ENCODE measurements around the gene PKHD1. TPM values are rescaled to one million over a fixed set of nuclear protein-coding genes. Genes with fewer than 3 reads are reported as not detected.

The PKHD1 gene
- total RNA-seq, 1 experiment from 2014 or later = 0.09 TPM

- DNase-seq = no peak
- no peaks in the 10 kb centered on the region for H3K9me3 ChIP-seq (ENCODE audit: control insufficient read depth, low read depth, low read length)
- no peak overlapping the region for H3K23ac ChIP-seq (ENCODE audit: insufficient read length, low read depth, low read length)
- H3K79me2 ChIP-seq (ENCODE audit: insufficient read depth, low read length) = no peaks in the 10 kb centered on the region
- no peaks in the 10 kb centered on the region for H3K4me1 Mint-ChIP-seq
- no peak overlapping the region for H3K56ac ChIP-seq (ENCODE audit: insufficient read length, low read depth, low read length)
- no peak overlapping the region for H3K18ac ChIP-seq (ENCODE audit: insufficient read length, low read depth, low read length)
- H3K23me2 ChIP-seq (ENCODE audit: insufficient read length, low read depth, low read length, poor library complexity, severe bottlenecking) = no peaks in the 10 kb centered on the region
- H2AFZ ChIP-seq (ENCODE audit: low read length) = no peak overlapping the region
- no CpG with 5 or more reads among the region's 4 CpGs for WGBS (ENCODE audit: extremely low coverage, insufficient read length, low lambda C conversion rate)
- H3K27me3 ChIP-seq (ENCODE audit: insufficient read depth, low read length) = no peaks in the 10 kb centered on the region
- H4K5ac ChIP-seq (ENCODE audit: insufficient read length, low read depth, low read length) = no peak overlapping the region
- H3K27ac Mint-ChIP-seq = no peak overlapping the region
- no peak overlapping the region for H4K91ac ChIP-seq (ENCODE audit: insufficient read length, low read depth, low read length)
- H2BK15ac ChIP-seq (ENCODE audit: low read depth, low read length) = no peak overlapping the region
- no peak overlapping the region for H3K9ac ChIP-seq (ENCODE audit: extremely low read depth, insufficient read length, low read length)
- peaks cover 0 to 1% of the 10 kb centered on the region in 2 experiments; a peak in 1 of 5 replicates for H3K9me3 Mint-ChIP-seq
- no peak overlapping the region for H2BK5ac ChIP-seq (ENCODE audit: insufficient read length, low read length)
- H2BK120ac ChIP-seq (ENCODE audit: low read depth, low read length, poor library complexity, severe bottlenecking) = no peak overlapping the region
- no peaks in the 10 kb centered on the region for H3K4me1 ChIP-seq (ENCODE audit: insufficient read depth, low read length)
- TF ChIP-seq CTCF (conservative IDR thresholded peaks at IDR 0.05) = no peak
- no peak overlapping the region for H4K8ac ChIP-seq (replicated peaks; ENCODE audit: insufficient read length, low read depth, low read length)
- H3K79me1 ChIP-seq (ENCODE audit: insufficient read depth, low read depth, low read length, poor library complexity, severe bottlenecking) = no peaks in the 10 kb centered on the region
- no peak overlapping the region for H2BK20ac ChIP-seq (ENCODE audit: low read depth, low read length, poor library complexity, severe bottlenecking)
- no peak overlapping the region for H3K4me2 ChIP-seq (ENCODE audit: insufficient read depth, insufficient read length, low read length)
- H3K27me3 Mint-ChIP-seq (ENCODE audit: low read depth) = no peaks in the 10 kb centered on the region
- no peak overlapping the region for H2AK5ac ChIP-seq (ENCODE audit: insufficient read length, low read length)
- H4K20me1 ChIP-seq (ENCODE audit: control insufficient read depth, insufficient read depth, insufficient read length) = no peaks in the 10 kb centered on the region
- no peak overlapping the region for H3K27ac ChIP-seq (ENCODE audit: insufficient read length, low read depth, low read length)
- H3K14ac ChIP-seq (ENCODE audit: insufficient read depth, low read length) = no peak overlapping the region
- H3K36me3 Mint-ChIP-seq (ENCODE audit: insufficient read depth in 1 of 3, low read depth in 3 of 3) = no peaks in the 10 kb centered on the region
- H3T11ph ChIP-seq (ENCODE audit: low read length) = no peak overlapping the region
- H2BK12ac ChIP-seq (ENCODE audit: insufficient read length, low read depth, low read length) = no peak overlapping the region
- no peak overlapping the region for H3K4me3 Mint-ChIP-seq
- H3K4ac ChIP-seq (ENCODE audit: low read depth, low read length) = no peak overlapping the region
These were observed 185.3 kb downstream of the PKHD1 start for GRCh38 chr6:51901766-51902764.
